Neuronal stem cell (in vitro differentiated cells): Measurements from ENCODE around the gene SLC35F4.
A peak's percentile ranks its signal among the peaks of the same experiment; 100 is the strongest.

Experiments
- DNase-seq: peaks from one replicate; pipeline ENCODE4 v3.0.0-alpha.2; 2013; ENCODE audit warnings: low spot score
- H2AFZ ChIP-seq: one replicate; pipeline ENCODE4 v1.6.1; 2013; ENCODE audit warnings: mild to moderate bottlenecking, low read length, inconsistent platforms
- H2AK5ac ChIP-seq: 2 replicates; pipeline ENCODE4 v1.6.1; 2013; ENCODE audit warnings: low read depth, mild to moderate bottlenecking, inconsistent platforms, low read length, moderate library complexity, mixed read lengths
- H2BK120ac ChIP-seq: 2 replicates; pipeline ENCODE4 v1.6.1; 2013; ENCODE audit warnings: low read depth, mild to moderate bottlenecking, inconsistent platforms, low read length, moderate library complexity, mixed read lengths
- H2BK12ac ChIP-seq: one replicate; pipeline ENCODE4 v1.6.1; 2013; ENCODE audit warnings: low read length, inconsistent platforms
- H2BK15ac ChIP-seq: 2 replicates; pipeline ENCODE4 v1.6.1; 2013; ENCODE audit warnings: mild to moderate bottlenecking, low read length, inconsistent platforms, mixed read lengths
- H2BK5ac ChIP-seq: one replicate; pipeline ENCODE4 v1.6.1; 2013; ENCODE audit warnings: inconsistent platforms, mild to moderate bottlenecking, low read length, moderate library complexity
- H3K14ac ChIP-seq: one replicate; pipeline ENCODE4 v1.6.1; 2013; ENCODE audit warnings: low read length, inconsistent platforms
- H3K18ac ChIP-seq: 2 replicates; pipeline ENCODE4 v1.6.1; 2013; ENCODE audit warnings: low read length, inconsistent platforms
- H3K23ac ChIP-seq: 2 replicates; pipeline ENCODE4 v1.6.1; 2013; ENCODE audit warnings: low read depth, mild to moderate bottlenecking, mixed read lengths, low read length, inconsistent platforms; ENCODE audit not compliant: poor library complexity
- H3K27ac ChIP-seq: replicated peaks from 3 replicates; pipeline ENCODE4 v1.5.1; 2013; ENCODE audit warnings: low read length, inconsistent platforms
- H3K27me3 ChIP-seq, 3 experiments: 2 replicates each; pipeline ENCODE4 v1.6.1; 2013; ENCODE audit warnings: low read length in 3 of 3, mild to moderate bottlenecking in 2 of 3, inconsistent platforms in 1 of 3, low read depth in 1 of 3, mixed read lengths in 1 of 3, moderate library complexity in 1 of 3; ENCODE audit not compliant: control insufficient read depth in 3 of 3, insufficient read depth in 3 of 3
- H3K36me3 ChIP-seq, 2 donors: replicated peaks in 1 of 2; 2 replicates each; pipeline ENCODE4 v1.6.1; 2013; ENCODE audit warnings: low read length in 2 of 2; ENCODE audit not compliant: control insufficient read depth in 2 of 2, insufficient read depth in 2 of 2
- H3K4ac ChIP-seq: 2 replicates; pipeline ENCODE4 v1.6.1; 2013; ENCODE audit warnings: inconsistent platforms, mild to moderate bottlenecking, low read length, moderate library complexity
- H3K4me1 ChIP-seq, 2 donors: 1 replicate in 1 of 2; 2 replicates in 1 of 2; pipeline ENCODE4 v1.6.1; 2013; ENCODE audit warnings: low read length in 2 of 2, low read depth in 1 of 2; ENCODE audit not compliant: control insufficient read depth in 2 of 2, insufficient read depth in 1 of 2
- H3K4me2 ChIP-seq: one replicate; pipeline ENCODE4 v1.6.1; 2013; ENCODE audit warnings: mild to moderate bottlenecking, low read length, inconsistent platforms; ENCODE audit not compliant: insufficient read depth, poor library complexity, severe bottlenecking
- H3K4me3 ChIP-seq, 2 donors: 2 replicates each; pipeline ENCODE4 v1.5.1; 2013; ENCODE audit warnings: low read length in 2 of 2, mild to moderate bottlenecking in 2 of 2, inconsistent platforms in 1 of 2, moderate library complexity in 1 of 2
- H3K79me1 ChIP-seq: one replicate; pipeline ENCODE4 v1.6.1; 2013; ENCODE audit warnings: low read depth, mild to moderate bottlenecking, inconsistent platforms, low read length, moderate library complexity
- H3K9ac ChIP-seq: one replicate; pipeline ENCODE4 v1.6.1; 2013; ENCODE audit warnings: mild to moderate bottlenecking, low read depth, low read length, inconsistent platforms; ENCODE audit not compliant: poor library complexity
- H3K9me3 ChIP-seq, 2 donors: replicated peaks in 1 of 2; 2 replicates each; pipeline versions ENCODE3 to v1.6.1; 2013; ENCODE audit warnings: low read length in 2 of 2, mild to moderate bottlenecking in 2 of 2, inconsistent platforms in 1 of 2, low read depth in 1 of 2, mixed read lengths in 1 of 2, moderate library complexity in 1 of 2; ENCODE audit not compliant: control insufficient read depth in 2 of 2, insufficient read depth in 1 of 2
- H4K8ac ChIP-seq: one replicate; pipeline ENCODE4 v1.6.1; 2013; ENCODE audit warnings: low read depth, mild to moderate bottlenecking, inconsistent platforms, low read length, moderate library complexity
- H4K91ac ChIP-seq: one replicate; pipeline ENCODE4 v1.6.1; 2013; ENCODE audit warnings: low read length, low read depth, mild to moderate bottlenecking, inconsistent platforms; ENCODE audit not compliant: poor library complexity
- WGBS, 2 donors: extraction: QIAGEN DNeasy Blood & Tissue Kit; methylation state at CpG; one replicate each; pipeline ENCODE4 v1.1.7; 2013; ENCODE audit warnings: missing lambda C conversion rate in 2 of 2, mixed read lengths in 1 of 2; ENCODE audit not compliant: insufficient read length in 2 of 2, insufficient replicate concordance in 1 of 2; ENCODE audit errors: extremely low coverage in 2 of 2; 5-methylcytosine and 5-hydroxymethylcytosine counted together

The SLC35F4 gene

DNA sequence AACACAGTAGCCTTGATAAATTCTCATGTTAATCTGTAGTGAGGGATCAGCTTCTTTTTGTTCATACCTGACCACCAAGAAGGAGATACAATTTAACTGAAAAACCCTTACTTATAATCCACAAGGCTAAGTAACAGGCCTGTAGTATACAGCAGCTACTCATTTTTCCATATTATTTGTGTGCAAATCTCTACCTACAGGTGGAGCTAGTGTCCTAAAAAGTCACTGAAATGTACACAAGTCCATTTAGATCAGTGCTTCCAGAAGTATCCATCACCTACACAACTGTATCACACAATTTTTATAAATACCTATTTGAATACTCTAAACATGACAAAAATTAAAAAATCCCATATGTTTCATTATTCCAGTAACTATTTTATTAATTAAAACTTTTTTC lies 173.2 kb downstream of the SLC35F4 start:
- no peak overlapping the region for H3K27ac ChIP-seq
- no peaks in the 10 kb centered on the region for H3K27me3 ChIP-seq
- no peak overlapping the region for H2BK12ac ChIP-seq
- H4K91ac ChIP-seq, result no peak overlapping the region
- no peak overlapping the region for H3K14ac ChIP-seq
- no peak overlapping the region for H3K9ac ChIP-seq
- no peak overlapping the region for H4K8ac ChIP-seq
- DNase-seq, result no peak
- H3K79me1 ChIP-seq, result no peaks in the 10 kb centered on the region
- H2BK5ac ChIP-seq, result no peak overlapping the region
- H3K4me2 ChIP-seq, result no peak overlapping the region
- H2BK15ac ChIP-seq, result no peak overlapping the region
- peaks cover 0 to 3% of the 10 kb centered on the region in 2 donors for H3K4me1 ChIP-seq
- H3K23ac ChIP-seq, result no peak overlapping the region
- no peak overlapping the region for H3K4ac ChIP-seq
- H2AK5ac ChIP-seq, result no peak overlapping the region
- H2AFZ ChIP-seq, result no peak overlapping the region
- no peak overlapping the region for H3K18ac ChIP-seq
- H2BK120ac ChIP-seq, result no peak overlapping the region
- H3K9me3 ChIP-seq, result no peaks in the 10 kb centered on the region
- H3K36me3 ChIP-seq, result no peaks in the 10 kb centered on the region
- no peak overlapping the region for H3K4me3 ChIP-seq

GRCh38 chr14:57687416-57687815 lies 178.5 kb downstream of the SLC35F4 start:
- no peaks in the 10 kb centered on the region for H3K79me1 ChIP-seq
- H3K4me3 ChIP-seq, result no peak overlapping the region
- WGBS, 2 donors, result no CpG with 5 or more reads among the region's 1 CpG
- H2BK5ac ChIP-seq, result no peak overlapping the region
- peaks cover 0 to 10% of the 10 kb centered on the region in 2 donors for H3K4me1 ChIP-seq
- no peak overlapping the region for H2AFZ ChIP-seq
- H3K14ac ChIP-seq, result no peak overlapping the region
- H3K27me3 ChIP-seq, result no peaks in the 10 kb centered on the region
- no peak overlapping the region for H4K91ac ChIP-seq
- peak overlapping the region; percentile 70 for H3K27ac ChIP-seq
- H3K9ac ChIP-seq, result no peak overlapping the region
- no peak overlapping the region for H2BK15ac ChIP-seq
- no peak overlapping the region for H2BK12ac ChIP-seq
- no peak overlapping the region for H3K4me2 ChIP-seq
- no peak overlapping the region for H3K4ac ChIP-seq
- H3K23ac ChIP-seq, result no peak overlapping the region
- H3K9me3 ChIP-seq, result no peaks in the 10 kb centered on the region
- no peak overlapping the region for H2AK5ac ChIP-seq
- H4K8ac ChIP-seq, result no peak overlapping the region
- H2BK120ac ChIP-seq, result no peak overlapping the region
- no peaks in the 10 kb centered on the region for H3K36me3 ChIP-seq
- no peak overlapping the region for H3K18ac ChIP-seq
- peak; percentile 41 for DNase-seq

- Histone ChIP-seq H2BK12ac (no peak overlapping the region), H4K91ac (no peak overlapping the region), H3K27me3 (no peaks in the 10 kb centered on the region), H2AFZ (no peak overlapping the region), H3K4me2 (no peak overlapping the region), H3K23ac (no peak overlapping the region), H3K4ac (no peak overlapping the region), H4K8ac (no peak overlapping the region), H2BK5ac (no peak overlapping the region), H2BK120ac (no peak overlapping the region), H3K27ac (peak overlapping the region; percentile 42), H2BK15ac (no peak overlapping the region), H3K4me3 (no peak overlapping the region), H3K9me3 (no peaks in the 10 kb centered on the region), H3K18ac (no peak overlapping the region), H2AK5ac (no peak overlapping the region), H3K14ac (no peak overlapping the region), H3K4me1 (peaks cover 0 to 10% of the 10 kb centered on the region in 2 donors), H3K79me1 (no peaks in the 10 kb centered on the region), H3K9ac (no peak overlapping the region), H3K36me3 (no peaks in the 10 kb centered on the region)
- no peak for DNase-seq
- no CpG with 5 or more reads among the region's 4 CpGs for WGBS, 2 donors
Measured at GRCh38 chr14:57686304-57686703, 179.6 kb downstream of the SLC35F4 start.

DNA sequence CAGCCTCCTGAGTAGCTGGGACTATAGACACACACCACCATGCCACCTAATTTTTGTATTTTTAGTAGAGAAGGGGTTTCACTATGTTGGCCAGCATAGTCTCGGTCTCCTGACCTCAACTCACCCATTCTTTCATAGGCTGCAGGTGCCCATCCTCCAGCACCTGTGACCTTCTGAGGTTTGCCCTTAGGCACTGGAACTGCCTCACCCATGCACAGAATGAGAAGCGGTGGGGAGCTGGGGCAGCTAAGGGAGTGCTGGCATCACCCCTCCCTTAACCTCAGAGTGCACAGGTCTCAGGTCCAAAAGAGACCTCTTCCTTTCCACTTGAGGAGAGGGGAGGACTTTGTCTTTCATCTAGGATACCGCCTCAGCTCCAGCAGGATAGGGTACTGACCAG lies 194.9 kb downstream of the SLC35F4 start:
- Histone ChIP-seq H2AFZ (no peak overlapping the region), H2BK5ac (no peak overlapping the region), H2BK12ac (no peak overlapping the region), H3K4ac (no peak overlapping the region), H3K36me3 (no peaks in the 10 kb centered on the region), H2AK5ac (peak overlapping the region; percentile 53), H4K91ac (no peak overlapping the region), H4K8ac (no peak overlapping the region), H3K9me3 (no peaks in the 10 kb centered on the region), H3K4me1 (peaks cover 0 to 2% of the 10 kb centered on the region in 2 donors), H3K4me3 (no peak overlapping the region), H3K14ac (no peak overlapping the region), H3K27ac (no peak overlapping the region), H3K18ac (no peak overlapping the region), H3K4me2 (no peak overlapping the region), H3K27me3 (no peaks in the 10 kb centered on the region), H3K79me1 (no peaks in the 10 kb centered on the region), H2BK120ac (no peak overlapping the region), H3K9ac (no peak overlapping the region), H3K23ac (no peak overlapping the region), H2BK15ac (no peak overlapping the region)
- WGBS, 2 donors, result no CpG with 5 or more reads among the region's 3 CpGs
- DNase-seq, result no peak
